ES-I3 (cell line): ENCODE data around the gene ETV2.

Experiments
- H3K36me3 ChIP-seq: 2 replicates; pipeline ENCODE4 v1.6.1; 2013; ENCODE audit warnings: mild to moderate bottlenecking, low read length, control low read depth, moderate library complexity; ENCODE audit not compliant: insufficient read depth
- H3K4me1 ChIP-seq: 2 replicates; pipeline ENCODE4 v1.6.1; 2013; ENCODE audit warnings: mild to moderate bottlenecking, control low read depth, low read length; ENCODE audit not compliant: insufficient read depth
- H3K9ac ChIP-seq: 2 replicates; pipeline ENCODE4 v1.6.1; 2013; ENCODE audit warnings: low read depth, mild to moderate bottlenecking, low read length, moderate library complexity
- H3K9me3 ChIP-seq: 2 replicates; pipeline ENCODE4 v1.6.1; 2013; ENCODE audit warnings: mild to moderate bottlenecking, low read length, moderate library complexity; ENCODE audit not compliant: control insufficient read depth, insufficient read depth

ETV2 gene

GRCh38 chr19:35692010-35692409 lies 50.5 kb downstream of the ETV2 start:
- Histone ChIP-seq H3K36me3 (no peaks in the 10 kb centered on the region), H3K9me3 (no peaks in the 10 kb centered on the region), H3K4me1 (no peaks in the 10 kb centered on the region), H3K9ac (no peak overlapping the region)

DNA sequence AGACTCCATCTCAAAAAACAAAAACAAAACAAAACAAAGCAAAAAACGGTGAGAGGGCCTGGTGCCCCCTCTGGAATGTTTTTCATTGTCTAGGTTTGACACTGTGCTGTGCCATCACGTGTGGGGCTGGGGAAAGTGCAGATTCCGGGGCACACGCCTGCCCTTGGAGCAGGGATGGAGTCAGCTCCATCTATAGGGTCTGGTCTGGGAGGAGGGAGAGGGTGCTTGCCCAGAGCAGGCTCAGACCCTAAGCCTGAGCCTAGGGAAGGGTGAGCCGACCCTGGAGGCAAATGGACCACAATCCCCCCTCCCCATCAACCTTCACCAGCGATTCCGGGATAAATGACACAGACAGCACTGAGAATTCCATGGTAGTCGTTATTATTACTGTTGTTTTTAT lies 51.9 kb downstream of the ETV2 start:
- Histone ChIP-seq H3K4me1 (no peaks in the 10 kb centered on the region), H3K9ac (no peak overlapping the region), H3K36me3 (no peaks in the 10 kb centered on the region), H3K9me3 (no peaks in the 10 kb centered on the region)

- Histone ChIP-seq H3K4me1 (no peaks in the 10 kb centered on the region), H3K9me3 (no peaks in the 10 kb centered on the region), H3K9ac (no peak overlapping the region), H3K36me3 (no peaks in the 10 kb centered on the region)
These were observed 52.5 kb downstream of the ETV2 start for GRCh38 chr19:35693835-35694599.
